Keratinocyte (primary cell): ENCODE results near the gene C18orf32. TPM values are rescaled to one million over a fixed set of nuclear protein-coding genes. Genes with fewer than 3 reads are reported as not detected.

ENCODE experiments used
- DNase-seq: peaks from one replicate; pipeline ENCODE4 v3.0.0-alpha.2; 2011; ENCODE audit warnings: low read depth, missing footprints, low spot score
- FAIRE-seq: peaks from 2 replicates; lab custom pipeline; 2011; peaks lifted over from hg19 to GRCh38; lab: Jason Lieb, UNC
- H2AFZ ChIP-seq: 2 replicates; pipeline ENCODE4 v1.6.0; 2012; ENCODE audit warnings: low read length, control low read depth, inconsistent platforms; ENCODE audit not compliant: control insufficient read depth
- H3K27ac ChIP-seq: 2 replicates; pipeline ENCODE4 v1.5.1; 2011; ENCODE audit warnings: low read length; ENCODE audit not compliant: control insufficient read depth, insufficient read depth
- H3K27me3 ChIP-seq: 3 replicates; pipeline ENCODE4 v1.6.0; 2011; ENCODE audit warnings: low read length; ENCODE audit not compliant: control insufficient read depth, insufficient read depth; ENCODE audit errors: extremely low read depth
- H3K36me3 ChIP-seq, 2 experiments: 2 replicates in 1 of 2; 3 replicates in 1 of 2; pipeline ENCODE4 v1.5.1; 2011; ENCODE audit warnings: low read length in 2 of 2, mild to moderate bottlenecking in 1 of 2; ENCODE audit not compliant: control insufficient read depth in 2 of 2, insufficient read depth in 2 of 2; ENCODE audit errors: extremely low read depth in 1 of 2
- H3K4me1 ChIP-seq: 3 replicates; pipeline ENCODE4 v1.5.1; 2011; ENCODE audit warnings: low read length; ENCODE audit not compliant: control insufficient read depth, insufficient read depth; ENCODE audit errors: extremely low read depth
- H3K4me2 ChIP-seq: 3 replicates; pipeline ENCODE4 v1.6.0; 2011; ENCODE audit warnings: low read depth, low read length; ENCODE audit not compliant: control insufficient read depth, insufficient read depth; ENCODE audit errors: extremely low read depth
- H3K4me3 ChIP-seq, 3 experiments: fragments of 200-600 bp in 1 of 3; sonication (generic) in 1 of 3; 2 replicates in 2 of 3; 3 replicates in 1 of 3; pipeline ENCODE4 v1.5.1; 2011 to 2016; ENCODE audit warnings: low read length in 3 of 3, mild to moderate bottlenecking in 3 of 3, control low read depth in 2 of 3, inconsistent platforms in 1 of 3, low read depth in 1 of 3, mixed read lengths in 1 of 3, mixed run types in 1 of 3, moderate library complexity in 1 of 3; ENCODE audit not compliant: control insufficient read depth in 2 of 3, insufficient read depth in 2 of 3; ENCODE audit errors: extremely low read depth in 1 of 3
- H3K79me2 ChIP-seq: 2 replicates; pipeline ENCODE4 v1.6.0; 2012; ENCODE audit warnings: low read length; ENCODE audit not compliant: control insufficient read depth, insufficient read depth
- H3K9ac ChIP-seq: 3 replicates; pipeline ENCODE4 v1.6.0; 2011; ENCODE audit warnings: low read length; ENCODE audit not compliant: control insufficient read depth, insufficient read depth; ENCODE audit errors: extremely low read depth
- H3K9me1 ChIP-seq: 3 replicates; pipeline ENCODE4 v1.6.0; 2011; ENCODE audit warnings: low read length; ENCODE audit not compliant: control insufficient read depth, insufficient read depth; ENCODE audit errors: extremely low read depth
- H3K9me3 ChIP-seq: 2 replicates; pipeline ENCODE4 v1.5.1; 2012; ENCODE audit warnings: low read depth, low read length; ENCODE audit not compliant: control insufficient read depth
- H4K20me1 ChIP-seq: 3 replicates; pipeline ENCODE4 v1.6.0; 2011; ENCODE audit warnings: low read length; ENCODE audit not compliant: control insufficient read depth, insufficient read depth; ENCODE audit errors: extremely low read depth
- EZH2 ChIP-seq: IDR thresholded peaks from one replicate; pipeline ENCODE4 v1.6.1; 2012; ENCODE audit warnings: inconsistent platforms, mild to moderate bottlenecking, low read length, moderate library complexity
- dilution Hi-C: fragments of 300-500 bp; cut with MboI; formaldehyde crosslinking; loops from one replicate; pipeline ENCODE4 v1.7.0; 2020; ENCODE audit warnings: low sequenced_read_pairs; ENCODE audit not compliant: extremely low pct_ligation_motif_present
- polyA plus RNA-seq, 5 experiments: library from polyadenylated mRNA; depleted of rRNA in 3 of 5; stranded (reverse) in 3 of 5; stranded (forward) in 1 of 5; unstranded in 1 of 5; fragments of >200 nt; gene quantifications; 1 replicate in 1 of 5; 2 replicates in 3 of 5; 3 replicates in 1 of 5; pipeline versions ENCODE4 v1.2.1 to v1.2.3, GENCODE V29; 2011 to 2012; ENCODE audit warnings: missing spikeins in 2 of 5, low read depth in 1 of 5, low replicate concordance in 1 of 5
- TF ChIP-seq, protein P1 (sequence below), 3 experiments: IDR thresholded peaks in 1 of 3; conservative IDR thresholded peaks in 1 of 3; optimal IDR thresholded peaks in 1 of 3; 2 replicates in 2 of 3; 3 replicates in 1 of 3; pipeline versions ENCODE3 to v1.5.1; 2011; ENCODE audit warnings: low read length in 3 of 3, mild to moderate bottlenecking in 3 of 3, moderate library complexity in 2 of 3, control low read depth in 1 of 3, inconsistent platforms in 1 of 3; ENCODE audit not compliant: insufficient read depth in 2 of 3; ENCODE audit errors: extremely low read depth in 1 of 3

The C18orf32 gene
- polyA plus RNA-seq, 1 donor (not counting 4 experiments of a cell fraction or from before 2014, with no cell fraction given): 35.7 TPM

DNA sequence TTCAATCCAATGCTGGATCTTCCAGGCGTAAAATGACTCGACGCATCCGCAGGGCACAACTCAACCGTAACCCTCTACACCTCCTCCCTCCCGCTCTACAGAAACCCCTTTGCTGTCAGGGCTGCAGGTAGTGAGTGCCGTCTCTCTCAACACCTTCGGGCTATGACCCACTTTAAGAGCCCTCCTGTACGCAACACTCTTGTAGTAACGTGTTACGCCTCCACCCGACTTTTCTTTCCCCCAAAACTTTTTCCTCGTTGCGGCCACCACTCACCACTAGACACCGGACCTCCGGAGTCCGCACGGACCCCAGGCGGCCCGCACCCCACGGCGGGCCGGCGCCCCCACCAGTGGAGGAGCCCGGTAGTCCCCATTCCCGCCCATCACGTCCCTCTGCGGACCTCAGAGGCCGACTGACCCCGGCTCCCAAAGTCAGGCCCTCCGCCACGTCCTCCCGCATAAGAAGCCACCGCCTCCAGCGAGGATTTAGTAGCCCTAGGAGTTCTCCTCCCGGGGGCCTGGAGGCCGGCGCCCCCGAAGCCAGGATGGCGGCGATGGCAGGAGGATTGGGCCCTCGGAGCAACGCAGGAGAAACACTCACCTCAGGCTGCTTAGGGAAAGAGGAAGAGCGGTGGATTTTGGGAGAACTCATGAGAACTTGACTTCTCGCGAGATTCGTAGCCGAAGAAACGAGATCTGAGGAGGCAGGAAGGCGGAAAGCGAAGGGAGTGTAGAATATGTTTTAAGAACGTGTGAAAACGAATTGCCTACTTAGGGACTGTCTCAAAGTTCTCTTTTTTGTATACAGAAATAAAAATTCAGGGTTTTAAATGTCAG, 5.0 kb upstream of the C18orf32 start, which contains the start of gene RPL17:
TSS of gene RPL17 (minus strand) at position 609 of the 837 bp plus-strand sequence.
- dilution Hi-C loops: no loop called here
- peak; percentile 75 for FAIRE-seq

DNA sequence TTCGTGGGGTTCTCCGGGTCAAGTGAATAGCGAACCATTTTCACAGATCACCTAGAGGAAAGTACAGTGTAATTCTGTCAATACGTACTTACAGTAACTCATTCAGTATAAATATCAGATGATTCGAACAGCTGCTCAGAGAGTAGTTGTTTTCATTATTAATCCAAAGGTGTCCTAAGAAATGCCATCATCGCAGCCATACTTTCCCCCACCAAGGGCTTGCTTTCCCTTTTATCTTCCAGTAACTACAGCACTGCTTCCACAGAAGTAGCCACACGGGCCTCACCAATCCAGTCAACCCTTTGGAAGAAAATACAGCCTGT, 4.5 kb upstream of the C18orf32 start:
- H3K27me3 ChIP-seq: no peaks in the 10 kb centered on the region
- dilution Hi-C loops: no loop called here
- H3K4me2 ChIP-seq: peak overlapping the region; percentile 91
- peaks cover 15 to 20% of the 10 kb centered on the region in 2 experiments for H3K36me3 ChIP-seq
- TF ChIP-seq EZH2: no peak
- TF ChIP-seq, protein P1, sequence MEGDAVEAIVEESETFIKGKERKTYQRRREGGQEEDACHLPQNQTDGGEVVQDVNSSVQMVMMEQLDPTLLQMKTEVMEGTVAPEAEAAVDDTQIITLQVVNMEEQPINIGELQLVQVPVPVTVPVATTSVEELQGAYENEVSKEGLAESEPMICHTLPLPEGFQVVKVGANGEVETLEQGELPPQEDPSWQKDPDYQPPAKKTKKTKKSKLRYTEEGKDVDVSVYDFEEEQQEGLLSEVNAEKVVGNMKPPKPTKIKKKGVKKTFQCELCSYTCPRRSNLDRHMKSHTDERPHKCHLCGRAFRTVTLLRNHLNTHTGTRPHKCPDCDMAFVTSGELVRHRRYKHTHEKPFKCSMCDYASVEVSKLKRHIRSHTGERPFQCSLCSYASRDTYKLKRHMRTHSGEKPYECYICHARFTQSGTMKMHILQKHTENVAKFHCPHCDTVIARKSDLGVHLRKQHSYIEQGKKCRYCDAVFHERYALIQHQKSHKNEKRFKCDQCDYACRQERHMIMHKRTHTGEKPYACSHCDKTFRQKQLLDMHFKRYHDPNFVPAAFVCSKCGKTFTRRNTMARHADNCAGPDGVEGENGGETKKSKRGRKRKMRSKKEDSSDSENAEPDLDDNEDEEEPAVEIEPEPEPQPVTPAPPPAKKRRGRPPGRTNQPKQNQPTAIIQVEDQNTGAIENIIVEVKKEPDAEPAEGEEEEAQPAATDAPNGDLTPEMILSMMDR (optimal IDR thresholded peaks at IDR 0.05 in 1 of 3, IDR thresholded peaks at IDR 0.05 in 1 of 3, conservative IDR thresholded peaks at IDR 0.05 in 1 of 3; ENCODE audit: extremely low read depth in 1 of 3, insufficient read depth in 2 of 3, low read length in 3 of 3): no peak
- H3K4me3 ChIP-seq: peak overlapping the region; percentile 78 to 94 (median 88)
- peak overlapping the region; percentile 93 for H3K27ac ChIP-seq
- no peaks in the 10 kb centered on the region for H3K9me1 ChIP-seq
- H3K4me1 ChIP-seq: peaks cover 22% of the 10 kb centered on the region
- peaks cover 31% of the 10 kb centered on the region for H3K79me2 ChIP-seq
- H3K9ac ChIP-seq: peak overlapping the region; percentile 98
- no peaks in the 10 kb centered on the region for H4K20me1 ChIP-seq
- DNase-seq: no peak
- no peaks in the 10 kb centered on the region for H3K9me3 ChIP-seq
- no peak overlapping the region for H2AFZ ChIP-seq
- no peak for FAIRE-seq

More for the DNA sequence above, 5.0 kb upstream of the C18orf32 start, which contains the start of gene RPL17:
- Histone ChIP-seq H4K20me1 (no peaks in the 10 kb centered on the region), H3K9me1 (no peaks in the 10 kb centered on the region), H3K4me1 (peaks cover 22% of the 10 kb centered on the region), H2AFZ (peak within 1 kb of the TSS; percentile 3), H3K4me3 (peak within 1 kb of the TSS; percentile 78 to 94 (median 88)), H3K27ac (peak within 1 kb of the TSS; percentile 93), H3K9me3 (no peaks in the 10 kb centered on the region), H3K36me3 (peaks cover 15 to 20% of the 10 kb centered on the region in 2 experiments), H3K27me3 (no peaks in the 10 kb centered on the region), H3K4me2 (peak within 1 kb of the TSS; percentile 91), H3K9ac (peak within 1 kb of the TSS; percentile 98), H3K79me2 (peaks cover 29% of the 10 kb centered on the region)
- peak; percentile 99 for DNase-seq
- TF ChIP-seq, protein P1 (optimal IDR thresholded peaks at IDR 0.05 in 1 of 3, IDR thresholded peaks at IDR 0.05 in 1 of 3, conservative IDR thresholded peaks at IDR 0.05 in 1 of 3; ENCODE audit: extremely low read depth in 1 of 3, insufficient read depth in 2 of 3, low read length in 3 of 3): no peak
- no peak for TF ChIP-seq EZH2
